ENCODE data around the gene PACS2.

The PACS2 gene

GRCh38 chr14:105377555-105378182 lies 63.1 kb downstream of the PACS2 start:
- no peaks in the 10 kb centered on the region for H3K4me1 ChIP-seq
- no peak for DNase-seq (ENCODE audit: low spot score in 2 of 2)
- no peaks in the 10 kb centered on the region; the same call in 1 of the 2 replicates for H3K36me3 ChIP-seq (replicated peaks)
- H3K4me3 ChIP-seq: no peak overlapping the region
- H3K9me3 ChIP-seq: no peaks in the 10 kb centered on the region
- in situ Hi-C loops (cut with MboI; ENCODE audit: low sequenced_read_pairs): loop anchor here (5.0 kb wide), 1 partner anchor 155 kb away; no protein-coding TSS in a partner anchor
- H3K27me3 ChIP-seq (ENCODE audit: low read depth): no peaks in the 10 kb centered on the region

GRCh38 chr14:105378199-105378598 lies 63.7 kb downstream of the PACS2 start:
- H3K36me3 ChIP-seq (replicated peaks): no peaks in the 10 kb centered on the region; the same call in 1 of the 2 replicates
- H3K4me3 ChIP-seq: no peak overlapping the region
- no peak for DNase-seq (ENCODE audit: low spot score in 2 of 2)
- no peaks in the 10 kb centered on the region for H3K4me1 ChIP-seq
- no peaks in the 10 kb centered on the region for H3K9me3 ChIP-seq
- in situ Hi-C loops (cut with MboI; ENCODE audit: low sequenced_read_pairs): loop anchor here (5.0 kb wide), 1 partner anchor 154 kb away; no protein-coding TSS in a partner anchor
- H3K27me3 ChIP-seq (ENCODE audit: low read depth): no peaks in the 10 kb centered on the region

DNA sequence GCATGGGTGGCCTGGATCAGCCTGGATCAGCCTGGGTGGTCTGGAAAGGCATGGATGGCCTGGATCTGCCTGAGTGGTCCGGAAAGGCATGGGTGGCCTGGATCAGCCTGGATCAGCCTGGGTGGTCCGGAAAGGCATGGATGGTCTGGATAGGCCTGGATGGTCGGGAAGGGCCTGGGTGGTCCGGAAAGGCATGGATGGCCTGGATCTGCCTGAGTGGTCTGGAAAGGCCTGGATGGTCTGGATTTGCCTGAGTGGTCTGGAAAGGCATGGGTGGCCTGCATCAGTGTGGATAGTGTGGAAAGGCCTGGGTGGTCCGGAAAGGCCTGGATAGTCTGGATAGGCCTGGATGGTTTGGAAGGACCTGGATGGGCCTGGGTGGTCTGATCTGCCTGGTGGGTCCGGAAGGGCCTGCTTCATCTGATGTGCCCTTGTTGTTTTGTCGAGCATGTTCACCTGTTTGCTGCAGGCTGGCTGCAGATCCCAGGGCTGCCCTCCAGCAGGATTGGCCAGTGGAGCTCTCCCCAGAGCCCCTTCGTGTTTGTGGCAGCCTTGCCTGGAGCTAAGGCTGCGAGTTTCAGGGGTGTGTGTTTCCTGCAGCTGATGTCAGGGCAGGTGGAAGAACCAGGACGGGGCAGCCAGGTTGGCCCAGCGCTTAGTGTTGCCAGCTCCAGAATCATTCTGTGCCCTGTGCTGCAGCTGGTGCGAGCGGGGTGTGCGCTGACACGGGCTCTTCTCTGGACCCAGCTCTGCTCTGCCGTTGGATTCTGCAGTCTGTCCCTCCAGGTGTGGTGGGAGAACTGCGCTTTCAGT lies 64.5 kb downstream of the PACS2 start:
- Histone ChIP-seq H3K4me3 (no peak overlapping the region), H3K9me3 (no peaks in the 10 kb centered on the region), H3K27me3 (ENCODE audit: low read depth) (no peaks in the 10 kb centered on the region), H3K36me3 (replicated peaks) (no peaks in the 10 kb centered on the region; the same call in none of the 2 replicates), H3K4me1 (no peaks in the 10 kb centered on the region)
- no peak for DNase-seq (ENCODE audit: low spot score in 2 of 2)
- in situ Hi-C loops (cut with MboI; ENCODE audit: low sequenced_read_pairs): loop anchor here (5.0 kb wide), 1 partner anchor 153 kb away; no protein-coding TSS in a partner anchor

- Histone ChIP-seq H3K4me3 (no peak overlapping the region), H3K4me1 (no peaks in the 10 kb centered on the region), H3K27me3 (ENCODE audit: low read depth) (no peaks in the 10 kb centered on the region), H3K9me3 (no peaks in the 10 kb centered on the region), H3K36me3 (replicated peaks) (peaks cover 2% of the 10 kb centered on the region)
- DNase-seq (ENCODE audit: low spot score in 2 of 2): no peak
- in situ Hi-C loops (cut with MboI; ENCODE audit: low sequenced_read_pairs): loop anchor here (5.0 kb wide), 1 partner anchor 152 kb away; no protein-coding TSS in a partner anchor
Measured at GRCh38 chr14:105379946-105380345, 65.4 kb downstream of the PACS2 start.

DNA sequence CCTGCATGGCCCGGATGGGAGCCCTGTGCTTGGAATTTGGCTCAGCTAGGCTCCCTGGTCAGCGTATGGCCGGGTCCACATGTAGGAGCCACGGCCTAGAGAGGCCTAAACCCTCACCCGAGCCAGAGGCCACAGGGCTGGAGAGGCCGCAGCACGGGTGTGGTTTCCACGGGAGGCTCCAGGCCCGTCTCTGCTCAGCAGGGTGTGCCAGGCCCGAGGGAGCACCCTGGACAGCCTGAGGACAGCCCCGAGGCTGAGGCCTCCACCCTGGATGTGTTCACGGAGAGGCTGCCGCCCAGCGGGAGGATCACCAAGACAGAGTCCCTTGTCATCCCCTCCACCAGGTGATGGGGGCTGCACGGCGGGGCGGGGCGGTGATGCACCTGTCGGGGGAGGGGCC lies 66.2 kb downstream of the PACS2 start:
- H3K27me3 ChIP-seq (ENCODE audit: low read depth): no peaks in the 10 kb centered on the region
- H3K4me1 ChIP-seq: no peaks in the 10 kb centered on the region
- H3K9me3 ChIP-seq: no peaks in the 10 kb centered on the region
- in situ Hi-C loops (cut with MboI; ENCODE audit: low sequenced_read_pairs): no loop called here
- no peak overlapping the region for H3K4me3 ChIP-seq
- no peak for DNase-seq (ENCODE audit: low spot score in 2 of 2)
- H3K36me3 ChIP-seq (replicated peaks): peaks cover 3% of the 10 kb centered on the region

GRCh38 chr14:105381446-105382342 lies 67.1 kb downstream of the PACS2 start:
- Histone ChIP-seq H3K4me1 (no peaks in the 10 kb centered on the region), H3K4me3 (no peak overlapping the region), H3K9me3 (no peaks in the 10 kb centered on the region), H3K36me3 (replicated peaks) (peaks cover 3% of the 10 kb centered on the region), H3K27me3 (ENCODE audit: low read depth) (no peaks in the 10 kb centered on the region)
- DNase-seq (ENCODE audit: low spot score in 2 of 2): no peak
- in situ Hi-C loops (cut with MboI; ENCODE audit: low sequenced_read_pairs): no loop called here

GRCh38 chr14:105382343-105383082 lies 68.0 kb downstream of the PACS2 start:
- in situ Hi-C loops (cut with MboI; ENCODE audit: low sequenced_read_pairs): no loop called here
- H3K9me3 ChIP-seq: no peaks in the 10 kb centered on the region
- peaks cover 3% of the 10 kb centered on the region for H3K36me3 ChIP-seq (replicated peaks)
- no peak for DNase-seq (ENCODE audit: low spot score in 2 of 2)
- no peaks in the 10 kb centered on the region for H3K27me3 ChIP-seq (ENCODE audit: low read depth)
- H3K4me3 ChIP-seq: no peak overlapping the region
- no peaks in the 10 kb centered on the region for H3K4me1 ChIP-seq

GRCh38 chr14:105383083-105383730 lies 68.7 kb downstream of the PACS2 start:
- no peak overlapping the region for H3K4me3 ChIP-seq
- H3K36me3 ChIP-seq (replicated peaks): peaks cover 3% of the 10 kb centered on the region
- H3K4me1 ChIP-seq: no peaks in the 10 kb centered on the region
- no peak for DNase-seq (ENCODE audit: low spot score in 2 of 2)
- in situ Hi-C loops (cut with MboI; ENCODE audit: low sequenced_read_pairs): no loop called here
- H3K9me3 ChIP-seq: no peaks in the 10 kb centered on the region
- no peaks in the 10 kb centered on the region for H3K27me3 ChIP-seq (ENCODE audit: low read depth)

GRCh38 chr14:105384041-105384557 lies 69.6 kb downstream of the PACS2 start:
- in situ Hi-C loops (cut with MboI; ENCODE audit: low sequenced_read_pairs): no loop called here
- Histone ChIP-seq H3K27me3 (ENCODE audit: low read depth) (no peaks in the 10 kb centered on the region), H3K4me1 (no peaks in the 10 kb centered on the region), H3K4me3 (no peak overlapping the region), H3K9me3 (no peaks in the 10 kb centered on the region), H3K36me3 (replicated peaks) (peaks cover 3% of the 10 kb centered on the region)
- no peak for DNase-seq (ENCODE audit: low spot score in 2 of 2)

- Histone ChIP-seq H3K4me3 (no peak overlapping the region), H3K4me1 (no peaks in the 10 kb centered on the region), H3K9me3 (no peaks in the 10 kb centered on the region), H3K27me3 (ENCODE audit: low read depth) (no peaks in the 10 kb centered on the region), H3K36me3 (replicated peaks) (peaks cover 3% of the 10 kb centered on the region)
- in situ Hi-C loops (cut with MboI; ENCODE audit: low sequenced_read_pairs): no loop called here
- DNase-seq (ENCODE audit: low spot score in 2 of 2): no peak
Measured at GRCh38 chr14:105384605-105385321, 70.2 kb downstream of the PACS2 start.

DNA sequence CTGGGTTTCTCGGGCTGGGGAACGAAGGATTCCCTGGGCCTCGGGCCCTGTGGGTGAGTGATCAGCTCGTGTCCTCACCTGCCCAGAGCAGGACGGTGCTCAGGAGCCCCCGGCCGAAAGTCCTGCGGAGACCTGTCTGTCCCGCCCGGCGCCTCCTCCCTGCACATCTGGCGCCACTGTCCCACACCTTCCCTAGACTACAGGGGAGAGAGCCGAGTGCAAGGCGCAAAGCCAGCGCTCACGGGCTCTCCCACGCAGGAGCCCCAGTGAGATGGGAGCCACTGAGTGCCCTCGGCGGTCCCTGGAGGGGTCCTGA lies 70.7 kb downstream of the PACS2 start:
- H3K4me3 ChIP-seq: no peak overlapping the region
- in situ Hi-C loops (cut with MboI; ENCODE audit: low sequenced_read_pairs): no loop called here
- no peaks in the 10 kb centered on the region for H3K27me3 ChIP-seq (ENCODE audit: low read depth)
- H3K9me3 ChIP-seq: no peaks in the 10 kb centered on the region
- no peak for DNase-seq (ENCODE audit: low spot score in 2 of 2)
- H3K36me3 ChIP-seq (replicated peaks): peaks cover 3% of the 10 kb centered on the region; the same call in 1 of the 2 replicates
- H3K4me1 ChIP-seq: no peaks in the 10 kb centered on the region

GRCh38 chr14:105385698-105386365 lies 71.3 kb downstream of the PACS2 start:
- in situ Hi-C loops (cut with MboI; ENCODE audit: low sequenced_read_pairs): no loop called here
- peaks cover 3% of the 10 kb centered on the region; the same call in 1 of the 2 replicates for H3K36me3 ChIP-seq (replicated peaks)
- DNase-seq (ENCODE audit: low spot score in 2 of 2): no peak
- H3K4me3 ChIP-seq: no peak overlapping the region
- no peaks in the 10 kb centered on the region for H3K9me3 ChIP-seq
- no peaks in the 10 kb centered on the region for H3K27me3 ChIP-seq (ENCODE audit: low read depth)
- no peaks in the 10 kb centered on the region for H3K4me1 ChIP-seq

All from HAP-1 (cell line).